ENCODE measurements around the gene CTAGE1. TPM values are rescaled to one million over a fixed set of nuclear protein-coding genes. Genes with fewer than 3 reads are reported as not detected.
"Not testable (repeated sequence)": the region's sequence is repeated elsewhere in the genome, so short reads cannot be mapped to it uniquely, and the experiment has no call there.

The CTAGE1 gene
- total and polyA plus RNA-seq, 2 donors (not counting 1 experiment from before 2014, with no cell fraction given), result not detected

DNA sequence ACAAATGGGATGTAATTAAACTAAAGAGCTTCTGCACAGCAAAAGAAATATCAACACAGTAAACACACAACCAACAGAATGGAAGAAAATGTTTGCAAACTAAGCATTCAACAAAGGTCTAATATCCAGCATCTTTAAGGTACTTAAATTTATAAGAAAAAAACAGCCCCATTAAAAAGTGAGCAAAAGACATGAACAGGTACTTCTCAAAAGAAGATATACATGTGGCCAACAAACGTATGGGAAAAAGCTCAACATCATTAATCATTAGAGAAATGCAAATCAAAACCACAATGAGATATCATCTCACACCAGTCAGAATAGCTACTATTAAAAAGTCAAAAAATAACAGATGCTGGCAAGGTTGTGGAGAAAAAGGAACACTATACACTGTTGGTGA is 32.6 kb upstream of the CTAGE1 start:
- ATAC-seq (ENCODE audit: low read depth); H2AFZ ChIP-seq (ENCODE audit: insufficient read depth, low read depth, low read length, poor library complexity, severe bottlenecking); DNase-seq; H4K20me1 ChIP-seq (ENCODE audit: control insufficient read depth, insufficient read depth, low read length, poor library complexity, severe bottlenecking); H3K4me1 ChIP-seq (ENCODE audit: control insufficient read depth in 2 of 2, insufficient read depth in 2 of 2, low read length in 2 of 2); POLR2A ChIA-PET; H3K27ac ChIP-seq (ENCODE audit: low read length in 2 of 2); H3K27me3 Mint-ChIP-seq; H3K36me3 ChIP-seq (replicated peaks in 1 of 2; ENCODE audit: control extremely low read depth in 1 of 2, control insufficient read depth in 1 of 2, extremely low read depth in 1 of 2, insufficient read depth in 2 of 2, low read length in 1 of 2); H3K4me1 Mint-ChIP-seq; H3K9ac ChIP-seq (ENCODE audit: low read length); H3K27me3 ChIP-seq (replicated peaks in 1 of 4; ENCODE audit: control extremely low read depth in 1 of 4, control insufficient read depth in 3 of 4, insufficient read depth in 4 of 4, low read length in 3 of 4); CTCF ChIA-PET; H3K4me3 Mint-ChIP-seq; H3K9me3 ChIP-seq (ENCODE audit: control extremely low read depth in 1 of 3, control insufficient read depth in 2 of 3, insufficient read depth in 1 of 3, low read length in 2 of 3); intact Hi-C loops (cut with micrococcal nuclease); H3K79me2 ChIP-seq (ENCODE audit: control insufficient read depth, insufficient read depth, low read length); H3K4me3 ChIP-seq (ENCODE audit: control extremely low read depth in 1 of 5, extremely low read depth in 1 of 5, insufficient read depth in 1 of 5, low read depth in 2 of 5, low read length in 4 of 5); H3K4me2 ChIP-seq (replicated peaks; ENCODE audit: low read depth, low read length, poor library complexity, severe bottlenecking); H3K27ac Mint-ChIP-seq: not testable (repeated sequence)
- WGBS (ENCODE audit: insufficient coverage), result no CpG with 5 or more reads among the region's 1 CpG
- H3K9me3 Mint-ChIP-seq (ENCODE audit: insufficient read depth), result peaks cover 15% of the 10 kb centered on the region

DNA sequence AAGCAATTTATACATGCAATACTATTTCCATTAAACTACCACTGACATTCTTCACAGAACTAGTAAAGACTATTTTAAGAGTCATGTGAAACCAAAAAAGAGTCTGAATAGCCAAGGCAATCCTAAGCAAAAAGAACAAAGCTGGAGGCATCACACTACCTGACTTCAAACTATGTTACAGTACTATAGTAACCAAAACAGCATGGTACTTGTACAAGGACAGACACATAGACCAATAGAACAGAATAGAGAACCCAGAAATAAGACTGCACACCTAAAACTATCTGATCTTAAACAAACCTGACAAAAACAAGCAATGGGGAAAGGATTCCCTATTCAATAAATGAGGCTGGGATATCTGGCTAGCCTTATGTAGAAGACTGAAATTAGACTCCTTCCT is 32.0 kb upstream of the CTAGE1 start:
- intact Hi-C loops (cut with micrococcal nuclease); DNase-seq; H3K79me2 ChIP-seq (ENCODE audit: control insufficient read depth, insufficient read depth, low read length); H3K27ac ChIP-seq (ENCODE audit: low read length in 2 of 2); H3K4me2 ChIP-seq (replicated peaks; ENCODE audit: low read depth, low read length, poor library complexity, severe bottlenecking); H3K9ac ChIP-seq (ENCODE audit: low read length); POLR2A ChIA-PET; H3K27me3 ChIP-seq (replicated peaks in 1 of 4; ENCODE audit: control extremely low read depth in 1 of 4, control insufficient read depth in 3 of 4, insufficient read depth in 4 of 4, low read length in 3 of 4); H2AFZ ChIP-seq (ENCODE audit: insufficient read depth, low read depth, low read length, poor library complexity, severe bottlenecking); H3K27me3 Mint-ChIP-seq; H3K4me3 ChIP-seq (ENCODE audit: control extremely low read depth in 1 of 5, extremely low read depth in 1 of 5, insufficient read depth in 1 of 5, low read depth in 2 of 5, low read length in 4 of 5); H3K4me1 Mint-ChIP-seq; H3K36me3 ChIP-seq (replicated peaks in 1 of 2; ENCODE audit: control extremely low read depth in 1 of 2, control insufficient read depth in 1 of 2, extremely low read depth in 1 of 2, insufficient read depth in 2 of 2, low read length in 1 of 2); H3K4me3 Mint-ChIP-seq; CTCF ChIA-PET; ATAC-seq (ENCODE audit: low read depth); H3K4me1 ChIP-seq (ENCODE audit: control insufficient read depth in 2 of 2, insufficient read depth in 2 of 2, low read length in 2 of 2); H4K20me1 ChIP-seq (ENCODE audit: control insufficient read depth, insufficient read depth, low read length, poor library complexity, severe bottlenecking); H3K27ac Mint-ChIP-seq; H3K9me3 ChIP-seq (ENCODE audit: control extremely low read depth in 1 of 3, control insufficient read depth in 2 of 3, insufficient read depth in 1 of 3, low read length in 2 of 3): not testable (repeated sequence)
- H3K9me3 Mint-ChIP-seq (ENCODE audit: insufficient read depth), result peaks cover 15% of the 10 kb centered on the region

DNA sequence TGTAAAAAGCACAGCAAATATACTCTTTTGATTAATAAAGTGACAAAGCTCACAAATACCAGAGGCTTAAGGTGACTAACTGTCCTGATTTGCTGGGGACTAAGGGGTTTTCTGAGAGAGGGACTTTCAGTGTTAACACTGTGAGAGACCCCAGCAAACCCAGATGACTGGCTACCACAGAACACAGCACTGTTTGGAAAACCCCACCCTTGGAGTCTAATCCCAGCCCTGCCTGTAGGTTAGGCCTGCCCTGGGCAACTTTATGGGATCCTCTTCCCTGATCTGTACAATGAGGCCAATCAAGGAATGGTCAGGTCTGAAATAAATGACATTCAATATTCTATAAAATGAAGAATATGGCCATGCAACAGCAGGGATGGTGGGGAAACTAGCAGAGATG is 30.5 kb upstream of the CTAGE1 start:
- Mint-ChIP-seq H3K27me3 (no peaks in the 10 kb centered on the region), H3K9me3 (ENCODE audit: insufficient read depth) (peaks cover 15% of the 10 kb centered on the region), H3K4me1 (no peaks in the 10 kb centered on the region), H3K27ac (no peak overlapping the region), H3K4me3 (no peak overlapping the region)
- H3K4me1 ChIP-seq (ENCODE audit: control insufficient read depth in 2 of 2, insufficient read depth in 2 of 2, low read length in 2 of 2), result no peaks in the 10 kb centered on the region
- peaks cover 0 to 5% (median 0%) of the 10 kb centered on the region in 3 donors for H3K9me3 ChIP-seq (ENCODE audit: control extremely low read depth in 1 of 3, control insufficient read depth in 2 of 3, insufficient read depth in 1 of 3, low read length in 2 of 3)
- no peak overlapping the region for H3K4me3 ChIP-seq (ENCODE audit: control extremely low read depth in 1 of 5, extremely low read depth in 1 of 5, insufficient read depth in 1 of 5, low read depth in 2 of 5, low read length in 4 of 5)
- ChIA-PET CTCF (no interaction called here), POLR2A (no interaction called here)
- no peaks in the 10 kb centered on the region for H3K27me3 ChIP-seq (replicated peaks in 1 of 4; ENCODE audit: control extremely low read depth in 1 of 4, control insufficient read depth in 3 of 4, insufficient read depth in 4 of 4, low read length in 3 of 4)
- H3K27ac ChIP-seq (ENCODE audit: low read length in 2 of 2), result no peak overlapping the region
- no peaks in the 10 kb centered on the region for H3K36me3 ChIP-seq (replicated peaks in 1 of 2; ENCODE audit: control extremely low read depth in 1 of 2, control insufficient read depth in 1 of 2, extremely low read depth in 1 of 2, insufficient read depth in 2 of 2, low read length in 1 of 2)
- H3K4me2 ChIP-seq (replicated peaks; ENCODE audit: low read depth, low read length, poor library complexity, severe bottlenecking), result no peak overlapping the region
- no peak for ATAC-seq (ENCODE audit: low read depth)
- no peak overlapping the region for H3K9ac ChIP-seq (ENCODE audit: low read length)
- no peaks in the 10 kb centered on the region for H4K20me1 ChIP-seq (ENCODE audit: control insufficient read depth, insufficient read depth, low read length, poor library complexity, severe bottlenecking)
- intact Hi-C loops (cut with micrococcal nuclease), result no loop called here
- H2AFZ ChIP-seq (ENCODE audit: insufficient read depth, low read depth, low read length, poor library complexity, severe bottlenecking), result no peak overlapping the region
- no peak for DNase-seq
- no peak for TF ChIP-seq EZH2 (IDR thresholded peaks at IDR 0.05; ENCODE audit: borderline replicate concordance, insufficient read depth, low read depth, low read length, poor library complexity, severe bottlenecking)
- TF ChIP-seq, protein P1, sequence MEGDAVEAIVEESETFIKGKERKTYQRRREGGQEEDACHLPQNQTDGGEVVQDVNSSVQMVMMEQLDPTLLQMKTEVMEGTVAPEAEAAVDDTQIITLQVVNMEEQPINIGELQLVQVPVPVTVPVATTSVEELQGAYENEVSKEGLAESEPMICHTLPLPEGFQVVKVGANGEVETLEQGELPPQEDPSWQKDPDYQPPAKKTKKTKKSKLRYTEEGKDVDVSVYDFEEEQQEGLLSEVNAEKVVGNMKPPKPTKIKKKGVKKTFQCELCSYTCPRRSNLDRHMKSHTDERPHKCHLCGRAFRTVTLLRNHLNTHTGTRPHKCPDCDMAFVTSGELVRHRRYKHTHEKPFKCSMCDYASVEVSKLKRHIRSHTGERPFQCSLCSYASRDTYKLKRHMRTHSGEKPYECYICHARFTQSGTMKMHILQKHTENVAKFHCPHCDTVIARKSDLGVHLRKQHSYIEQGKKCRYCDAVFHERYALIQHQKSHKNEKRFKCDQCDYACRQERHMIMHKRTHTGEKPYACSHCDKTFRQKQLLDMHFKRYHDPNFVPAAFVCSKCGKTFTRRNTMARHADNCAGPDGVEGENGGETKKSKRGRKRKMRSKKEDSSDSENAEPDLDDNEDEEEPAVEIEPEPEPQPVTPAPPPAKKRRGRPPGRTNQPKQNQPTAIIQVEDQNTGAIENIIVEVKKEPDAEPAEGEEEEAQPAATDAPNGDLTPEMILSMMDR (IDR thresholded peaks at IDR 0.05), result no peak
- H3K79me2 ChIP-seq (ENCODE audit: control insufficient read depth, insufficient read depth, low read length), result no peaks in the 10 kb centered on the region
